GM12891 (cell line): ENCODE data around the gene TAF1C.
A peak's percentile ranks its signal among the peaks of the same experiment; 100 is the strongest.

ENCODE experiments used
- DNase-seq: peaks from one replicate; pipeline ENCODE4 v3.0.0; 2011; ENCODE audit warnings: low spot score; ENCODE audit not compliant: insufficient read length
- FAIRE-seq: peaks from 2 replicates; lab custom pipeline; 2011; peaks lifted over from hg19 to GRCh38; lab: Jason Lieb, UNC
- PAX5 ChIP-seq: IDR thresholded peaks from 2 replicates; pipeline ENCODE4 v1.6.1; 2011; ENCODE audit warnings: low read length, moderate library complexity, mild to moderate bottlenecking; ENCODE audit not compliant: insufficient read depth, severe bottlenecking
- POLR2A ChIP-seq: IDR thresholded peaks from 2 replicates; pipeline ENCODE4 v1.6.1; 2011; ENCODE audit warnings: low read depth, low read length, control low read depth
- POLR2AphosphoS5 ChIP-seq: IDR thresholded peaks from 2 replicates; pipeline ENCODE4 v1.6.1; 2011; ENCODE audit warnings: low read depth, low read length, control low read depth
- POU2F2 ChIP-seq: IDR thresholded peaks from 2 replicates; pipeline ENCODE4 v1.6.1; 2011; ENCODE audit warnings: low read depth, mild to moderate bottlenecking, control low read depth, low read length, moderate library complexity
- SPI1 ChIP-seq: IDR thresholded peaks from 2 replicates; pipeline ENCODE4 v1.6.1; 2011; ENCODE audit warnings: low read depth, low read length, control low read depth
- TAF1 ChIP-seq: IDR thresholded peaks from 2 replicates; pipeline ENCODE4 v1.6.1; 2011; ENCODE audit warnings: low read depth, low read length, control low read depth

Gene TAF1C

DNA sequence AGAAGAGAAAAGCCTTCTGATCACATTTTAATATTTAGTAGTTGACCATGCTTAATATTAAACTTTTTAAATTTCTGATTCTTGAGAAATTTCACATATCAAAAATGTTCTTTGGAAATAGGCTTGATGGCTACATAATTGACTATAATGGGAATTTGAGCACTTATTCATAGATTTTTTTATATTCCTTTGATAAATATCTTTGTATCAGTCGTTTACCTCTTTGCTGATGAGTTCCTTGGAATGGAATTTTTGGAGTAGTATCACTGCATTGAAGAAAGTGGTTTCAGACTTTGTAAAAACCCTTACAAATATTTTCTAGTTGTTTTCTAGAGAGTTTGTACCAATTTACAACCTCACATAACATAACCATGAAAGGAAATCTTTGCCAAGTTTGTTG lies 27.1 kb downstream of the TAF1C start:
- TF ChIP-seq POU2F2 = no peak
- TF ChIP-seq PAX5 = no peak
- TF ChIP-seq POLR2A = no peak
- TF ChIP-seq SPI1 = no peak
- no peak for TF ChIP-seq TAF1
- no peak for TF ChIP-seq POLR2AphosphoS5
- DNase-seq (no peak), FAIRE-seq (no peak)

DNA sequence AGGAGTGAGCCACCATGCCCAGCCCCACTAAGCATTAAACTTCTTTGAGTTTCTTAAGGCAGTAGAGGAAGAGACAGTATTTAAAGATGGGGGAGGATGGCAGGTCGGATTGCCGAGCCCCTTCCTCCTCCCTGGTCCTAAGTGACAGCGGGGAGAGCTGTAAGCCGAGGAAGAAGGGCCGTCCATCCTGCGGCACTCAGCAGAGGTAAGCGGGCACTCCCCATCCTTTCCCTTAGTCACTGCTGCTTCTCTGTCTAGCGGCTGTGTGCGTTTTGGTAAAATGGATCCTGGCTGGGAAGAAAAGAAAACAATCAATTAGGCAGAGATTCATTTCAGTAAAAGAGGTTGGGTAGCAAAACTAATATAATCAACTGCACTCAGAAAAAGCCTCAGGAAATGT lies 27.9 kb downstream of the TAF1C start:
- DNase-seq (no peak), FAIRE-seq (no peak)
- no peak for TF ChIP-seq TAF1
- no peak for TF ChIP-seq POLR2A
- no peak for TF ChIP-seq POLR2AphosphoS5
- no peak for TF ChIP-seq PAX5
- TF ChIP-seq POU2F2 = no peak
- no peak for TF ChIP-seq SPI1

DNA sequence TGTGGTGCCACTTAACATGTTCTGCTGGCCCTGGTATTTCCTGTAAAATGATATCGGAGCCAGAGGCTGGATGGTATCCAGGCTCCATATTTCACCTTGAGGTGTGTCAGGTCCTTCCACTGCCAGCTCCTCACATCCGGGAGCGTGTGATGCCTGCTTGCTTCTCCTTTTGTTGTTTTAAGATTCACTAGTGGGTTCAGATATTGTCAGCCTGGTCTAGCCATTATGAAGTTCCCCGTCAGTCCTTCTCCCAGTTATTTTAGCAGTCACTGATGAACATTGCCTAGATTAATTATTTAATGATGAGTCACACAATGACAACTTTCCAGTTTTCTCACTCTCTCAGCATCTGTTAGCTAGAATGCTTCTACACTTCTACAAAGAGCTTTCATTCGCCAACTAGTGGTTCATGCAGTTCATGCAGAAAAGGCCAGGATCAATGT lies 30.5 kb downstream of the TAF1C start:
- no peak for TF ChIP-seq PAX5
- no peak for TF ChIP-seq POU2F2
- TF ChIP-seq POLR2AphosphoS5 = no peak
- TF ChIP-seq TAF1 = no peak
- no peak for TF ChIP-seq SPI1
- no peak for TF ChIP-seq POLR2A
- FAIRE-seq = no peak
- DNase-seq = no peak

DNA sequence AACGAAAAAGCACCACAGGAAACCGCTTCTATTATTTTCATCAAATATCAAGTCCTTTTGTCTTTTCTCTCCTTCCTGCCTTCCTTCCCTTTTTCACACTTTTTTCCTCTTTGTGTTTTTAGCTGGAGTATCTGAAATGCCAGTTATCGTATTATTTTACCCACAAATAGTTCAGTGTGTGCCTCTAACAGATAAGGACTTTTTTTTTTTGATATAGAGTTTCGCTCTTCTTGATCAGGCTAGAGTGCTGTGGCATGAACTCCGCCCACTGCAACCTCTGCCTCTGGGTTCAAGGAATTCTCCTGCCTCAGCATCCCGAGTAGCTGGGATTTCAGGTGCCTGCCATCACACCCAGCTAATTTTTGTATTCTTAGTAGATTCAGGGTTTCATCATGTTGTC lies 31.1 kb downstream of the TAF1C start:
- no peak for FAIRE-seq
- TF ChIP-seq POU2F2 = no peak
- TF ChIP-seq POLR2AphosphoS5 = no peak
- no peak for DNase-seq

DNA sequence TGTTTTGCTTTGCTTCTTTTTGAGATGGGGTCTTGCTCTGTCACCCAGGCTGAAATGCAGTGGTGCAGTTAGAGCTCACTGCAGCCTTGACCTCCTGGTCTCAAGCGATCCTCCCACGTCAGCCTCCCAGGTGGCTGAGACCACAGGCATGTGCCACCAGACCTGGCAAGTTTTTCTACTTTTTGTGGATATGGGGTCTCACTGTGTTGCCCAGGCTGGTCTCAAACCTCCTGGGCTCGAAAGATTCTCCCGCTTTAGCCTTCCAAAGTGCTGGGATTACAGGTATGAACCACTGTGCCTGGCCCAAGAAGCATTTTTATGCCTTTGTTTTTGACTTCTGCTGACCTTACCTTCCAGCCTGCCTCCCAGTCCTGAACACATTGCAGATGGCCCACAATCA lies 31.6 kb downstream of the TAF1C start:
- FAIRE-seq = no peak
- TF ChIP-seq POLR2AphosphoS5 = no peak
- TF ChIP-seq POU2F2 = no peak
- TF ChIP-seq POLR2A = no peak
- DNase-seq = no peak

DNA sequence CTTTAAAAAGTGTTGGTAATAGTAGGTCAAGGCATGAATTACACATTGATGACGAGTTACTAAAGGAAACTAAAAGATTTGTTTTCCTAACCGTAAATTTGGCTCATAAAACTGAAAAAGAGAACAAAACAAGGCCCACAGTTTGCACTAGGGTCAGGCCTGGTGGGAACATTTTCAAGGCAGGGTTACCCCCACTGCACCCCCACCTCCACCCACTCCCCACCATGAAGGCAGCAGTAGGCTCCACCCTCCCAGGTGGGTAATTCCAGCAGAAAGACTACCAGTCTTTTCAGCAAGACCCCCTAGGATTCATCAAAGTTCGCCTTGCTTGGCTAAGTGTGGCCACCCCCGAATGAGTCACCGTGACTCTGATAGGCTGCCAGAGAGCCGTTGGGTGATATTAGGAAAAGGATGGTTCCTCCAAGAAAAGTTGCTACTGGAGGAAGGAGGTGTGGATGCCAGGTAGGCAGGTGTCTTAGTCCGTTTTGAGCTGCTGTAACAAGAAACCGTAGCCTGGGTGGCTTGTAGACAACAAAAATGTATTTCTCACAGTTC lies 33.1 kb downstream of the TAF1C start:
- DNase-seq (no peak), FAIRE-seq (no peak)
- TF ChIP-seq SPI1 (no peak), POU2F2 (no peak), TAF1 (no peak), POLR2A (no peak), POLR2AphosphoS5 (no peak), PAX5 (no peak)

DNA sequence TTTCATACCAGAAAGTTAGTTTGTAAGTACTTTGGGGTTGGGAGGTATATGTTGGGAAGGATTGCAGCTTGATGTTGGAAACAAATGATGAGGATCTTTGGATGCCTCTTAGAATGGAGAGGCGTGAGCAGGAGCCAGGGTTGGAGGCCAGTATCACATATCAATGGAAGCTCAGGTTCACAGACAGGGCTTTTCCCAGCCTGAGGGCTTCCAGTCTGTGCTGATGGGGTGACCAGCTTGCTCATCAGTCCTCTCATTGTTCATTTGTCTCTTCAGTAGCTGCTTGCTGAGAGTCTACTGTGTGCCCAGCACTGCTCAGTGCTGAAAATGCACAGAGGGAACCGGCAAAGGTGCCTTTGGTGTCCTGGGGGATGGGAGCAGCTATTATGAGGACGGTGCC lies 35.9 kb downstream of the TAF1C start:
- FAIRE-seq (no peak), DNase-seq (no peak)
- TF ChIP-seq POLR2A = no peak
- TF ChIP-seq POU2F2 = no peak
- TF ChIP-seq PAX5 = no peak
- no peak for TF ChIP-seq POLR2AphosphoS5
- TF ChIP-seq SPI1 = no peak
- TF ChIP-seq TAF1 = no peak

DNA sequence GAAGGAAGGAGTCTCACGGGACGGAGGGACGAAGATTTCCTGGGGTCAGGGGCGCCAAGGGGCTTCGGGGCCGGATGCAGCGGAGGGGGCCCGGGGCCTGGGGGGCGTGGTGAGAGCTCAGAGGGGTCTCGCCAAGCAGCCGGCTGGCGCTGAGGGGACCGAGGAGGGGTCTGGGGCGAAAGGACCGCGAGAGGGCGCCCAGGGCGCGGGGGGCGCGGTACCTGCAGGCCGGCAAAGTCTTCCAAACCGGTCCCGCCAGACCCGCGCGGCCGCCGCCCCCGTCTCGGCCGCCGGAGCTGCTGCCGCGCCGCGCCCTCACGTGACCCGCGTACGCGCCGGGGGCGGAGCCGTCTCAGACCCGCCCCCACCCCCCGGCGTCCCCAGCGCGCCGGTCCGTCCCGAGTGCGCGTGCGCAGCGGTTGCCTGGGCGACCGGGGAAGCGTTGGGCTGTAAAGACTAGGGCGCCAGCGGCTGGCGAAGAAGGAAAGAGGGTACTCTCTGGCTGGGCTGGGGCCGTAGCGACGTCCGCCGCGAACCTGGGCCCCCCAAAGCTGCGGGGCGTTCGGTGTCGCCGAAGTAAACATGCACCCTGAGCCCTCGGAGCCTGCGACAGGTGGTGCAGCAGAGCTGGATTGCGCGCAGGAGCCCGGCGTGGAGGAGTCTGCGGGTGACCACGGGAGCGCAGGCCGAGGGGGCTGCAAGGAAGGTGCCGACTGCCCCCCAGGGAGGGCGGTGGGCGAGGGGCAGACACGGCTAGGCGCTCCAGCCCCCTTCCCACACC lies 41.8 kb downstream of the TAF1C start, which contains the start of the genes DNAAF1 and HSDL1:
TSS of gene DNAAF1 (plus strand) at position 450 of the 781 bp plus-strand sequence. CDS start at position 583, 133 bp downstream.
TSS of gene HSDL1 (minus strand) at position 319 of the 781 bp plus-strand sequence. CDS start 13,856 bp downstream, outside the sequence.
- no peak for TF ChIP-seq POLR2AphosphoS5
- TF ChIP-seq POU2F2 = no peak
- no peak for TF ChIP-seq SPI1
- TF ChIP-seq PAX5 = no peak
- TF ChIP-seq TAF1 = no peak
- TF ChIP-seq POLR2A = no peak
- FAIRE-seq (peak; percentile 97), DNase-seq (peak; percentile 94)

DNA sequence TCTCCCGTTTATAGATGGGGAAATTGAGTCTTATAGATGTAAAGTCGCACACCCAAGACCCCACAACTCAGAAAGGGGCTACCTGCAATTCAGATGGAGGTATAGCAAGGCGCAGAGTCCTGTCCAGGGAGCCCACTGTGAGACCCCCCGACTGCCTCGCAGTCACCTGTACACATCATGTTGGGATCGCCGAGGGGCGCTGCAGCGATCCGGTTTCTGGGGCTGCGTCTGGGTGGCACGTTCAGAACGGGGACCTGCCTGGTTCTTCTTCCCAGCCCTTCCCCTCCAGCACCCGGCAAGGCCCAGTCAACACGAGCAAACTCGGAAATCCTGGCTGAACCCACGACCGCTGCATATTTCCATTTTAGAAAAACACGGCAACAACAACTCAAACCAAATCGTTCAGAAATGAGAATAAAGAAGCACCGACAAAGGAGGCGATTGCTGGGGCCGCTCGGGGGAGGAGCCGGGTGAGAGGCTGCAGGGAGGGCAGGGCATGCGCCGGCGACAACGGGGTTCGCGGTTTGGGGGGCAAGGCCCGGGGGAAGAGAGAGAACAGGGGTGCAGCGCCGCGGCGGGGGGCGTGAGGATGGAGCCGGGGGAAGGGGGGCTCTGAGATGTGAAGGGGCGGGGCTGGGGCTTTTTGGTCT lies 42.5 kb downstream of the TAF1C start:
- DNase-seq (peak; percentile 35), FAIRE-seq (no peak)
- TF ChIP-seq SPI1 (no peak), POLR2AphosphoS5 (no peak), TAF1 (no peak), PAX5 (no peak)

DNA sequence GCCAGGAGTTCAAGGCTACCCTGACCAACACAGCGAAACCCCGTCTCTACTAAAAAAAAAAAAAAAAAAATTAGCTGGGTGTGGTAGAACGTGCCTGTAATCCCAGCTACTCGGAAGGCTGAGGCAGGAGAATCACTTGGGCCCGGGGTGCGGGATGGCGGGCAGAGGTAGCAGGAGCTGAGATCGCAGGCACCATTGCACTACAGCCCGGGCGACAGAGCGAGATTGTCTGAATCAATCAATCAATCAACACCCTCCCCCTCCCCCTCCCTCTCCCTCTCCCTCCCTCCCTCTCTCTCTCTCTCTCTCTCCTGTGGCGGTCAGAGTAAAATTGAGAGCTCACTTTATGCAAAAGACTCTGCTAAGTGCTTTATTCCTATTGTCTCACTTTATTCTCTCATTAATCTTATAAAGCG lies 43.1 kb downstream of the TAF1C start:
- DNase-seq (no peak), FAIRE-seq (no peak)
- TF ChIP-seq POLR2AphosphoS5 (no peak), POU2F2 (no peak), SPI1 (no peak), POLR2A (no peak), TAF1 (no peak)
